ENCODE data around the gene IGSF23.
"Not testable (repeated sequence)": the region's sequence is repeated elsewhere in the genome, so short reads cannot be mapped to it uniquely, and the experiment has no call there.

Gene IGSF23

DNA sequence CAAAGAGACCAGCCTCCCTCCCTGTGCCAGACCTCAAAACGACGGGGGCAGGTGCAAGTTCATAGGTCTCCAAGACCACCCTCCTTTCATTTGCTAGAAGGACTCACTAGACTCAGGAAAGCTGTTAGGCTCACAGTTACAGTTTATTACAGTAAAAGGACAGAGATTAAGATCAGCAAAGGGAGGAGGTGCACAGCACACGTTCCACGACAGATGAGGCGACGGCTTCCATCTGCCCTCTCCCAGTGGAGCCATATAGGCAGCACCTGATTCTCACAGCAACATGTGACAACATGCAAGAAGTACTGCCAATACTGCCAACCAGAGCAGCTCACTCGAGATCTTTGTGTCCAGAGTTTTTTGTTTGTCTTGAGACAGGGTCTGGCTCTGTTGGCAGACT, 48.5 kb downstream of the IGSF23 start:
- no peak for DNase-seq (ENCODE audit: extremely low spot score)
- POLR2A ChIA-PET = no interaction called here
- TF ChIP-seq, protein P1, sequence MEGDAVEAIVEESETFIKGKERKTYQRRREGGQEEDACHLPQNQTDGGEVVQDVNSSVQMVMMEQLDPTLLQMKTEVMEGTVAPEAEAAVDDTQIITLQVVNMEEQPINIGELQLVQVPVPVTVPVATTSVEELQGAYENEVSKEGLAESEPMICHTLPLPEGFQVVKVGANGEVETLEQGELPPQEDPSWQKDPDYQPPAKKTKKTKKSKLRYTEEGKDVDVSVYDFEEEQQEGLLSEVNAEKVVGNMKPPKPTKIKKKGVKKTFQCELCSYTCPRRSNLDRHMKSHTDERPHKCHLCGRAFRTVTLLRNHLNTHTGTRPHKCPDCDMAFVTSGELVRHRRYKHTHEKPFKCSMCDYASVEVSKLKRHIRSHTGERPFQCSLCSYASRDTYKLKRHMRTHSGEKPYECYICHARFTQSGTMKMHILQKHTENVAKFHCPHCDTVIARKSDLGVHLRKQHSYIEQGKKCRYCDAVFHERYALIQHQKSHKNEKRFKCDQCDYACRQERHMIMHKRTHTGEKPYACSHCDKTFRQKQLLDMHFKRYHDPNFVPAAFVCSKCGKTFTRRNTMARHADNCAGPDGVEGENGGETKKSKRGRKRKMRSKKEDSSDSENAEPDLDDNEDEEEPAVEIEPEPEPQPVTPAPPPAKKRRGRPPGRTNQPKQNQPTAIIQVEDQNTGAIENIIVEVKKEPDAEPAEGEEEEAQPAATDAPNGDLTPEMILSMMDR (IDR thresholded peaks at IDR 0.05; ENCODE audit: control extremely low read depth, extremely low read depth, low read depth, missing control alignments) = no peak
- CTCF ChIA-PET = interaction anchor here (1.1 to 12.8 kb wide), 11 partner anchors 9 to 110 kb away, joined by 3 to 103 read pairs (median 6); no protein-coding TSS in a partner anchor

DNA sequence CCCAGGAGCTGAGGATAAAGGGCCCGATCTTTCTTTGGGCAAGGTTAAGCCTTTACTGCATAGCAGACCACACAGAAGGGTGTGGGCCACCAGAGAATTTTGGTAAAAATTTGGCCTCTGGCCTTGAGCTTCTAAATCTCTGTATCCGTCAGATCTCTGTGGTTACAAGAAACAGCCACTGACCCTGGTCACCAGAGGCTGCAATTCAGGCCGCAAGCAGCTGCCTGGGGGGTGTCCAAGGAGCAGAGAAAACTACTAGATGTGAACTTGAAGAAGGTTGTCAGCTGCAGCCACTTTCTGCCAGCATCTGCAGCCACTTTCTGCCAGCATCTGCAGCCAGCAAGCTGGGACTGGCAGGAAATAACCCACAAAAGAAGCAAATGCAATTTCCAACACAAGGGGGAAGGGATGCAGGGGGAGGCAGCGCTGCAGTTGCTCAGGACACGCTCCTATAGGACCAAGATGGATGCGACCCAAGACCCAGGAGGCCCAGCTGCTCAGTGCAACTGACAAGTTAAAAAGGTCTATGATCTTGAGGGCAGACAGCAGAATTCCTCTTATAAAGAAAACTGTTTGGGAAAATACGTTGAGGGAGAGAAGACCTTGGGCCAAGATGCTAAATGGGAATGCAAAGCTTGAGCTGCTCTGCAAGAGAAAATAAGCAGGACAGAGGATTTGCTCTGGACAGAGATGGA, 49.5 kb downstream of the IGSF23 start:
- no peak for DNase-seq (ENCODE audit: extremely low spot score)
- ChIA-PET POLR2A (no interaction called here), CTCF (interaction anchor here (0.8 to 12.8 kb wide), 15 partner anchors 8 to 181 kb away, joined by 3 to 103 read pairs (median 6); no protein-coding TSS in a partner anchor)
- TF ChIP-seq, protein P1 (IDR thresholded peaks at IDR 0.05; ENCODE audit: control extremely low read depth, extremely low read depth, low read depth, missing control alignments) = no peak

DNA sequence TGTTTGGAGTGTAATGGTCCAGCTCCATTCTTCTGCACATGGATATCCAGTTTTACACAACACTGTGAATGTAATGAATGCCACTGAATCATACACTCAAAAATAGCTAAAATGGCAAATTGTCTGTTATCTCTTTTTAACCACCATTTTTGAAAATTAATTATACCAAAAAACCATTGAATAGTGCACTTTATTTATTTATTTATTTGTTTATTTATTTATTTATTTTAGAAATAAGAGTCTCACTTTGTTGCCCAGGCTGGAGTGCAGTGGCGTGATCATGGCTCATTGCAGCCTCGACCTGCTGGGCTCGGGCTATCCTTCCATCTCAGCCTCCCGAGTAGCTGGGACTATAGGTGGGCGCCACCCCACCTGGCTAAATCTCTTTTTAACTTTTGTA, 50.6 kb downstream of the IGSF23 start:
- ChIA-PET CTCF (interaction anchor here (1.1 to 12.8 kb wide), 10 partner anchors 9 to 108 kb away, joined by 3 to 103 read pairs (median 8); no protein-coding TSS in a partner anchor), POLR2A (no interaction called here)
- TF ChIP-seq, protein P1 (IDR thresholded peaks at IDR 0.05; ENCODE audit: control extremely low read depth, extremely low read depth, low read depth, missing control alignments) = no peak
- DNase-seq (ENCODE audit: extremely low spot score) = no peak

DNA sequence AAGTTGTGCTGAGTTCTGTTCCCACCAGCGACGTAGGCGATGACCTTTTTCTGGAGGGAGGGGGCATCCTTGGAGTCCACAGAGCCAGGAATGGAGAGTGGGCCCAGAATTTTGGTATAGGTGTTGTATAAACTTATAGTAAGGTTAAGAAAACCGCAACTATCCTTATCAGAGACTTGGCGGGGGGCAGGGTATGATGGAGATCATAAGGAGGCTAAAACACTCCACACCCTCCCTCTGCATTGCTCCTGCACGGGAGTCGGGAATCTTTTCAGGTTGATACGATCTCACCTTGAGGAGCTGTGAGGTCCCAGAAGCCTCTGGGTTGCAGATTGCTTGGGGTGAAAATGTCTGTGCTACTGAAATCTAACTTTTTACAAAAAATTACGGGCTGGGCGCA, 51.6 kb downstream of the IGSF23 start:
- ChIA-PET POLR2A (no interaction called here), CTCF (interaction anchor here (3.0 kb wide), 1 partner anchor 9 kb away, joined by 16 read pairs; no protein-coding TSS in a partner anchor)
- DNase-seq (ENCODE audit: extremely low spot score) = no peak
- TF ChIP-seq, protein P1 (IDR thresholded peaks at IDR 0.05; ENCODE audit: control extremely low read depth, extremely low read depth, low read depth, missing control alignments) = no peak

DNA sequence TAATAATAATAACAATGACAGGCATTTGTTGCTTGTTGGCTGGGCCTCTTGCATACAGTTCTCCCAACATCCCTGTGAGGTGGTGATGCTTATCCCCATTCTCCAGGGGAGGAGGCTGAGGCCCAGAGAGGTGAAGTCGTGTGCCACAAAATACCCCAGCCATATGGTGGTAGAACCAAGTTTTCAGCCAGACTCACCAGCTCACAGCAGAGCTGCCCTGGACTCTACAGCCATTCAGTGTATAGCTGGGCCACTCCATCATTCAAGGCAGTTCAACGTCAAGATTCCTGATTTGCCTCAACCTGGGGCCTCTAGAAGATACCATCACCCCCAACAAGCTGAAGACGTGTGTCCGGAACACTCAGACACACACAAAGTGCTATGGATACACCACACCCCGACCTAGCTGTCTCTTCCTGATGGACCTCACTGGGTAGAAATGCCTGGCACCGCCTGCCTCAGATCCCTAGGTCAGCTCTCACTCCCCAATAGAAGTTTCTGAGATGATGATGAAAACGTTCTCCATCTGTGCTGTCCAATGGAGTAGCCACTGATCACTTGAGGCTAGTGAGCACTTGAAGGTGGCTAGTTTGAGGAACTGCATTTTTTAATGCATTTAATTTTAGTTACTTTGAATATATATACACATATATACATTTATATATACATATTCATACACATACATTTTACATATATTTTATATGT, 53.6 kb downstream of the IGSF23 start:
- CTCF ChIA-PET = interaction anchor here (0.7 to 3.0 kb wide), 4 partner anchors 9 to 104 kb away, joined by 3 to 16 read pairs (median 4); no protein-coding TSS in a partner anchor
- POLR2A ChIA-PET = no interaction called here
- no peak for DNase-seq (ENCODE audit: extremely low spot score)
- TF ChIP-seq, protein P1 (IDR thresholded peaks at IDR 0.05; ENCODE audit: control extremely low read depth, extremely low read depth, low read depth, missing control alignments) = no peak

DNA sequence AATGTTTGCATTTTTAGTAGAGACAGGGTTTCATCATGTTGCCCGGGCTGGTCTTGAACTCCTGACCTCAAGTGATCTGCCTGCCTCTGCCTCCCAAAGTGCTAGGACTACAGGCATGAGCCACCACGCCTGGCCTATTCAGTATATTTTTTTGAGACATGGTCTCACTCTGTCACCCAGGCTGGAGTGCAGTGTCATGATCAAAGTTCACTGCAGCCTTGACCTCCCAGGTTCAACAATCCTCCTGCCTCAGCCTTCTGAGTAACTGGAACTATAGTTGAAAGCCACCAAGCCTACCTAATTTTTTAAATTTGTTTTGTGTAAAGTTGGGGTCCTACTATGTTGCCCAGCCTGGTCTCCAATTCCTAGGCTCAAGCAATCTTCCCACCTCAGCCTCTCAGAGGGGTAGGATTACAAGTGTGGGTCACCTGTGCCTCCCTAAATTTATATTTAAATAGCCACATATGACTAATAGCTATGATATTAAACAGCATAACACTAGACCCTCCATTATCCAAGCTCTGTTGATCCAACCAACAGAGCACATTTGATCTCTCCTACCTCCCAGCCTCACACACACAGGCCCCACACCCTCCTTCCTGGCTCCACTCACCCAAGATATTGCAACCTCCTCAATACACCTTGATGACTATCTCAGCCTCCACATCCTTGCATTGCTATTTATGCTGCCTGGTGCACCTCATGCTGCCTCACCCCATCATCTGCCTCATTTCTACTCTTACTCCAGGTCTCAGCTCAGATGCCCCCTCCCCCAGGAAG, 55.8 kb downstream of the IGSF23 start:
- CTCF ChIA-PET = interaction anchor here (1.2 to 2.0 kb wide), 5 partner anchors 10 to 55 kb away, joined by 3 to 6 read pairs (median 4); no protein-coding TSS in a partner anchor
- POLR2A ChIA-PET = no interaction called here
- no peak for DNase-seq (ENCODE audit: extremely low spot score)

DNA sequence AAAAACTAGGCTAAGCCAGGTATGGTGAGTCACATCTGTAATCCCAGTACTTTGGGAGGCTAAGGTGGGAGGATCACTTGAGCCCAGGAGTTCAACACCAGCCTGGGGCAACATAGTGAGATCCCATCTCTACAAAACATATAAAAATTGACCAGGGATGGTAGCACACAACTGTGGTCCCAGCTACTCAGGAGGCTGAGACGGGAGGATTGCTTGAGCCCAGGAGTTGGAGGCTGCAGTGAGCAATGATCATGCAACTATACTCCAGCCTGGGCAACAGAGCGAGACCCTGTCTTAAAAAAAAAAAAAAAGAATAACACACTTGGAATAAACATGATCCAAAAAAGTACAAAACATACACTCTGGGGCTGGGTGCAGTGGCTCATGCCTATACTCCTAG, 56.7 kb downstream of the IGSF23 start:
- POLR2A ChIA-PET; DNase-seq (ENCODE audit: extremely low spot score): not testable (repeated sequence)
- CTCF ChIA-PET = interaction anchor here (1.2 to 2.0 kb wide), 4 partner anchors 11 to 54 kb away, joined by 3 to 6 read pairs (median 4); no protein-coding TSS in a partner anchor

More for the DNA sequence above, 55.8 kb downstream of the IGSF23 start:
- TF ChIP-seq, protein P1 (IDR thresholded peaks at IDR 0.05; ENCODE audit: control extremely low read depth, extremely low read depth, low read depth, missing control alignments) = no peak

Measured in GM10248 (cell line).